SKM-1 (cell line): Measurements from ENCODE around the gene TNFRSF13B.
"Not testable (repeated sequence)": the region's sequence is repeated elsewhere in the genome, so short reads cannot be mapped to it uniquely, and the experiment has no call there.

Source experiments
- DNase-seq: peaks from one replicate; lab custom pipeline; 2025; ENCODE audit not compliant: unreplicated experiment; lab: John Stamatoyannopoulos, UW

Gene TNFRSF13B

DNA sequence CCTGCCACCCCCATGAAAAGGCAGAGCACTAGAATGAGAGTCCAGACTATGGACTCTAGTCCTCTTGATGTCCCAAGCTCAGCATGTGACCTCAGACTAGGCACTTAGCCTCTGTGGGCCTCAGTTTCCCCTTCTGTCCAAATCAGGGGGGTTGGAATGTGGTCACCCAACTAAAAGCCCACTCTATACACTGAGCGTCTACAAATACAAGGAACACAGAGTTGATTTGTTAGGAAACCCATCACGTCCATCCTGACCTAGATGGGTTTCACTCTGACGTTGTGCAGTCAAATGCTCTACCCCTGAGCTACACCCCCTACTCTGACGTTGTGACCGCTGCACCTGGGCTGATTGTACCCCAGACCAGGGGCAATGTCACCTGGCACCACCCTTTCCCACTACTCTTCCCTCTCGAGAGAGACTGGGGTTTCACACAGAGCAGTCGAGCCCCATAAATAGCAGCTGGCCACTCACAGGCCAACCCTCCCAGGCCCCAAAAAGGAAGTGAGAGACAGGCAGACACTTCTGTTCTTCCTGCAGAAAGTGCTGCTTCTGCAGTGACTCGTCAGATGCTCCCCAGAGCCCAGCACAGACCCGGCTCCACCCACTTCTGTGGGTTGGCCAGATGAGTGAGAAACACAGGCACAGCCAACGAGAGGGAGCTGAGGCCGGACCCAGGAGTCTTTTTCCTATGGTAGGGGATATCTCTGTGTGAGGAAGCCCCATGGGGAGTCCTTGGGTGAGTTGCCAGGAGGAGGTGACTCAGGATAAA, 16.1 kb upstream of the TNFRSF13B start:
- DNase-seq: peak; percentile 64

DNA sequence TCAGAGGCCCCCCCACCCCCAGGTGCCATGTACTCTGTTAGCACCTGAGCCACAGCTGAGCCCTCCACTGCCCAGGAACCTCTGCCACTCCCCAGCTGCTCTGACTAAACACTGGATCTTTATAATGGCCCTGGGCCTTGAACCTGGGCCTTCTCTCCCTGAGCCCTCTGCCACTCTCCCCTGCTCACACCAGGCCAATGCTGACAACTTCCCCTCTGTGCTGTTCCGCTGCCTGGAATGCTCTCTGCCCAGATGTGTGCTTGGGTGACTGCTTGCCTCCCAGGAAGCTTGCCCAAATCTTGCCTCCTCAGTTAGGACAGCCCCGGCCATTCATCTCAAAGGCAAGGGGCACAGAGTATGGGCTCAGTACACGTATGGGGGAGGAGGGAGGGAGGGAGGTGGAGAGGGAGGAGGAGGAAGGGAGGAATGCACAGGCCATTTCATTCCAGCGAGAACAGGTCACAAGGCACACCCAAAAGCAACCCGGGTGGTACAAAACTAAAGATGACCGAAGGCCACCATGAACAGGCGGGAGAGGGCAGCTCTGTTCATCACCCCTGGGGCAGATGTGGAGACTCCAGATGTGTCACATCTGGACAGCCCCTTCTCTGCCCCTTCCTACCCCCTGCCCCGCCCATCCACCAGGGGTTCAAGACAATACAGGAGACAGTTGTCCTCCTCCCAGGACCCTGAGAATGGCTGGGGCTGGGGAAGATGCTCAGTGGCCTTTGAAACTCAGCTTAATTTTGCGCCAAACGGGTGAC, 15.3 kb upstream of the TNFRSF13B start:
- DNase-seq: no peak

DNA sequence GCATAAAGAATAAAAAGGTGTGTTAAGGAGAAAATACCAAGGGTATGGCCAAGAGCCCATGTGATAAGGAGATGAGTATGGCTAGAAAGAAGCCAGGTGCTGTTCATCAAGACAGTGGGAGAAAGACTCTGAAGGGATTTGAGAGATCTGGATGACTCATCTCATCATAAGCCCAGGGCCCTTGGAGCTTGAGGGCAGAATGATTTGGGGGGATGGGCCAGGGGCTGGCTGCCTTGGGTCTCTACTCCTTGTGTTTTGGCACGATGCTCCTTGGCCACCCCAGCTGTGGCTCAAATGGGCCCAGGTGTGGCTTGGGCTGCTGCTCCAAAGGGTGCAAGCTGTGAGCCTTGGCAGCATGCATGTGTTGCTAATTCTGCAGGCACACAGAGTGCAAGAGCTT, 14.5 kb upstream of the TNFRSF13B start:
- no peak for DNase-seq

DNA sequence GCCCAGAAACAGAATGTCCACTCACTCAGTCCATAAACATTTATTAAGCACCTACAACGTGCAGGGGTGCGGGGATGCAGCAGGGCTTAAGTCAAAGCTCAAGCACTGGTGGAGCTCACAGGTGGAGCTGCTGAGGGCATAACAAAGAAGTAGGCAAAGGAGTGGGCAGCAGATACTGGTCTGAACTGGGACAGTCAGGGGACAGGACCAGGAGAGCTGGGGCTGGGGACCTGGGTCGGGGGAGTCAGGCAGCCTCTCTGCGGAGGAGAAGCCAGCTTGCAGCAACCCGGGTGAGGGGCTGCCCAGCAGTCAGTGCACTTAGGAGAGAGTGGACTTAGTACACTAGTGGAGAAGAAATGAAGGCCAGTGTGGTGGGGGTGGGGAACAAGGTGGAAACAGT, 10.0 kb upstream of the TNFRSF13B start:
- DNase-seq: no peak

DNA sequence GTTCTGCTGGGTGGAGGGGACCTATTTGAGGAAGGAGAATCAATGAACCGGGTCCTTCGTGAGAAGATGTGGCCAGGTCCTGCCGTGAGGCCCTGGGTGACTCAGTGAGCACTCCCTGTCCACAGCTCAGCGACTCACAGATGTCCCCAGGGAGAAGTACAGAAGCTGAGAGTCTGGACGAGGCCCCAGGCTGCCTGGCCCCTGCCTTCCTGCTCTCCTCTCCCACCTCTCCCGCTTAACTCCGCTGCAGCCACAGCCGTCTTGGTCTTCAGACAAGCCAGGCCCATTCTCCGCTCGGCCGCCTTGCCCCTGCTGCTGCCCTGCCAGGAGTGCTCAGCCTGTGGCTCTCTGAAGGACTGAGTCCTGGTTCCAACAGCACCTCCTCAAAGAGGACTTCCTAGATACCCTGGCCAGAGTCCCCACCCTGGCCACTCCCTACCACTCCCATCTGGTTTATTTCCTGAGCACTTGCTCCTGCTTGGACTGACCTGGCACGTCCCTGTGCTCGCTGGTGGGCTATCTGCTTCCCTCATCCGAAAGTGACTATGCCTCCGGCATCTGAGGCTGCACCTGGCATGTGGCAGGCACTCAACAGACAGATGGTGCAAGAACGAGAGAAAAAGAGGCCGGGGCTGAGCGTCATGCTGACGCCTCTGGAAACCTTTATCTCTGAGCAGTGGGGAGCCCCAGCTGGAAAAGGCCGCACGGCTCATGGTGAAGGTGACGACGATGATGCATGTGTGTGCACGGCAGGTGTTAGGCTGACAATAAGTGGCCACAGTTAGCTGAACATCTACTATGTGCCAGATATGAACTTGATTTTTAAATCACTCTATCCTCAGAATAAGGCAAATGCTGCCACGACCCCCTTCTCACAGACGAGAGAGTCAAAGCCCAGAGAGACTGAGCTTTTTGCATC, 9.2 kb upstream of the TNFRSF13B start:
- no peak for DNase-seq

DNA sequence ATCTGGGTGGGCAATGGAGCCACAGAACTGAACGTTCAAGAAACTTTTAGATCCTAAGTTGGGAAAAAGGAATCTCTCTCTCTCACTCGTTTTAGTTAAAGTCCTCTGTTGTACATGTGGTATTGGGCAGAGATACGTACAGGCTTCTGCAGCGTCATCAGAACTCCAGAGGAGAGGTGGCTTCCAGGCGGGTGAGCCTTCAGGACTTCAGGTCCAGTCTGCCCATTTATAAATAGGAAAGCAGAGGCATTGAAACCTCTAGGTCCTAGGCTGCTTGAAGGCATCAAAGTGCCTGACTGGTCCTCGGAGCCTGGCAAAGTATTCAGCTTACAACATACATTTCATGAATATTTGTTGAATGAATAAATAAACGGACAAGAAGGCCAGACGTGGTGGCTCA, 8.1 kb upstream of the TNFRSF13B start:
- no peak for DNase-seq

DNA sequence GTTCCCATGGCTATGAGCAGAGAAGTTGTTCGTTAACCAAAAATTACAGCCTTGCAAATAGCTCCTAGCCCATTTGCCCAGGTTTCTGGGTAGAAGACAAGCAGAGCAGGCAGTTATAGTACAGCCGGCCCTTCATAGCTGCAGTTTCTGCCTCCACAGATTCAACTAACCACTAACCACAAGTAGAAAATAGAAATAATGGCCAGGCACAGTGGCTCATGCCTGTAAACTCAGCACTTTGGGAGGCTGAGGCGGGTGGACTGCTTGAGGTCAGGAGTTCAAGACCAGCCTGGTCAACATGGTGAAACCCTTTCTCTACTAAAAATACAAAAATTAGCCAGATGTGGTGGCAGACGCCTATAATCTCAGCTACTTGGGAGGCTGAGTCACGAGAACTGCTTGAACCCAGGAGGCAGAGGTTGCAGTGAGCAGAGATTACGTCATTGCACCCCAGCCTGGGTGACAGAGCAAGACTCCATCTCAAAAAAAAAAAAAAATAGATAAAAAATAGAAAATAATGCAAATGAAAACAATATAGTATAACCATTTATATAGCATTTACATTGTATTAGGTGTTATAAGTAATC, 7.4 kb upstream of the TNFRSF13B start:
- not testable (repeated sequence) for DNase-seq

DNA sequence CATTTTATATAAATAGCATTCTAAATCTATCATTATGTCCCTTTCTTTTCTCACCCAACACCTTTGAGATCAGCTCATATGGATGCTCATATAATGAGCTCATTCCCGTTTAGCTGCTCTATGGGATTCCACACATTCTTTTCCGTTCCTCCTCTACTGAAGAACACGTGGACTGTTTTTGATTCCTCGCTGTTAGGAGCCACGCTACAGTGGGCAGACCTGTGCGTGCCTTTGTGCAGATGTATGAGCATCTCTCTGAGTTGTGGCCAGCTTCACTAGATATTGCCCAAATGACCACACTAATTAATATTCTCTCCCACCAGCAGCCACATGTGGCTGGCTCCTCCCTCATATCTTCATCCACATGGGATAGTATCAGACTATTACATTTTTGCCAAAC, 6.0 kb upstream of the TNFRSF13B start:
- DNase-seq: no peak

DNA sequence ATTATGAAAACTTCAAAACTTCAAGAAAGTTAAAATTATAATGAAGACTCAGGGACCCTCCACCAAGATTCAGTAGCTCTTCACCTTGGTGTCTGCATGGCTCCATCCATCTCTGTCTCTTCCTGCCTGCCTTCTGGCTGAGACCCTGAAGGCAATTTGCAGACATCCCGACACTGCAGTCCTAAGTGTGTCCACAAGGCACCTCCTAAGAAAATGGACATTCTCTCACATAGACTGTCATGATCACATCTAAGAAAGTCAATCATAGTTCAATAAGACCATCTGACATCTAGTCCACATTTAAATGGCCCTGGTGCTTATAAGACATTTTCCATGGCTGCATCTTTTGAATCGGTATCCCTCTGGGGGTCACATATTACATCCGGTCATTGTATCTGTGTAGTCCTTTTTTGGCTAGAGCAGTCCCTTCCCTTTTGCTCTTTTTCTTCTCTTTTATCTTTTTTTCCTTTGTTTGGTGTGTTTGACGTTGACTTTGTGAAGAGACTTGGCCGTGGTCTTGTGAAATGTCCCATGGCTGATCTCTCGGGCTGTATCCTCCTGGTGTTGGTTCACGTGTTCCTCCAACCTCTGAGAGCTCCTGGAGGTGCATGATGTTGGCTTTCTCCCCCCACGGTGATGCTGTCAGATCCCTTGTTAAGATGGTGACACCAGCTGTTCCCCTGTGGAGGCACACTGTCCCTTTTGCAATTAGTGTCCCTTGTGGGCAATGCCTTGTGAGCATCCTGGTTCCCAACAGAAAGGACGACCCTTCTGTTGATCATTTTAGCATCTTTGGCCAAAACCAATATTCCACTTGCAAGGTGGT, 5.0 kb upstream of the TNFRSF13B start:
- DNase-seq: no peak

DNA sequence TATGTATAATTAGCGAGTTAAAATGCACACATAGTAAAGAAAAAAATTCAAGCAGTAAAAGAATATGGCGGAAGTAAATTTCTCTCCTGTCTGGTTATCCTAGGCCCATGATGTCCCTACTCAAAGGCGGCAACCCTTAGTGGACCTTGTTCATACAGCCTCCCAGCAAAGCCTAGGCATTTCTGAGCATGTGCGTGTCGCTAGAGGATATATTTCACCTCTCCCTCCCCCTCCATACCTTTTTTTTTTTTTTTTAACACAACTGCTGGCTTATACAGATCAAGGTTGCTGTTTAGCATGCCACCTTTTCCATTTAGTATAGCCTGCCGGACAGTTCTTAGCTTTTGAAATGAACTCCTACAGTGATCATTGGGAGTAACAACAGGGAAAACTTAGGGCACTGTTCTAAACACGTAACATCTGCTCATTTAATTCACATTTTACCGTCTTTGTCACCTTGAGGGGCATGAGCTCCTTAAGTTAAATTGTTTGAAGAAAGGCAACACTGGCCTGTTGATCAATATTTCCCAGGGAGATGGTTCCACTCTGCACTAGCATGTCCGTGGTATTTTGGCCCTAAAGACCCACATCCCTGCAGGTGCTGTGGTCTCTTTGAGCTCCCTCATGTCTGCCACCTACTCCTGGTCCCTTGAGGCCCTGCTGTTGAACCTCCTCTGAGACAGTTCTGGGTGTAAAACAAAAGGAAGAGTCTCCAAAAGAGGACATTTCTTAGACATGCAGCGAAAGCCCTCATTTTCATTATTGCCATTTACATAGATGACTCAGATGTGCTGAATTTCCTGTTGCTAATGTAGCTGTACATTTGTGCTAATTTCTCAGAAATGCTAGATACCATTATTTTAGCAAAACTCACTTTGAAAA, 4.1 kb upstream of the TNFRSF13B start:
- no peak for DNase-seq

DNA sequence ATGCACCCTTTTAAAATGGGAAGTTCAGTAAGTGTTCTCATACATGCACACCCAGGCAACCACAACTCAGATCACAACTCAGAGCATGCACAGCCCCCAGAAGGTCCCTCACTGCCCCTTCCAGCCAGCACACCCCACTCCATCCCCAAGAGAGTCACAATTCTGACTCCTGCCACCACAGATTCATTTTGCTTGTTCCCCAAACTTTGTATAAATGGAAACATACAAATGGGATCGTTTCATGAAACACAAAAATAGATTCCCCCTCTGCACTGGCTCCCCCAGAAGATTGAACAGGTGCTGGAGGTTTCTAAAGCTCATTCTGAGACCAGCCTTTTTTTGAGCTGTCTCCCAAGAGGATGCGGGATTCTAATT, 3.3 kb upstream of the TNFRSF13B start:
- no peak for DNase-seq

DNA sequence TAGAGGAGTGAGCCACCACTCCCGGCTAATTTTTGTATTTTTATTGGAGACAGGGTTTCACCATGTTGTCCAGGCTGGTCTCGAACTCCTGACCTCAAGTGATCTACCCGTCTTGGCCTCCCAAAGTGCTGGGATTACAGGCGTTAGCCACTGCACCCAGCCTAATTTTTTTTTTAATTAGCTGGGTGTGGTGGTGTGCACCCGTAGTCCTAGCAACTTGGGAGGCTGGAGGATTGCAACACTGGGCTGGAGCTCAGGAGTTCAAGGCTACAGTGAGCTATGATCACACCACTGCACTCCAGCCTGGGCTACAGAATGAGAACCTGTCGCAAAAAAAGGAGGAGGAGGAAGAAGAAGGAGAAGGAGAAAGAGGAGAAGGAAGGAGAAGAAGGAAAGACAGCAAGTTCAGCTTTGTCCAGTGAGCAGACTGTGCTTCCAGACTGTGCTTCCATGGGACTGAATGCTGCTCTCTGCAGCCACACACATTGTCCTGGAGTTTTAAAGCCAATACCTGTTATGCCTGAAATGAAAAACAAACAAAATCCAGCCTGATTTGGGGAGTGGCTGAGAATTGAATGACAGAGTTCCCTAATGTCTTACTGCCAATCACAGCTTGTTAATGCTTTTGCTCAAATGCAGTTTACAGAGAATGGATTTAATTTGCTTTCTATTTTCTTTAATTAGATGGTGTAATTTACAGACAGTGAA, 2.8 kb upstream of the TNFRSF13B start:
- DNase-seq: no peak

DNA sequence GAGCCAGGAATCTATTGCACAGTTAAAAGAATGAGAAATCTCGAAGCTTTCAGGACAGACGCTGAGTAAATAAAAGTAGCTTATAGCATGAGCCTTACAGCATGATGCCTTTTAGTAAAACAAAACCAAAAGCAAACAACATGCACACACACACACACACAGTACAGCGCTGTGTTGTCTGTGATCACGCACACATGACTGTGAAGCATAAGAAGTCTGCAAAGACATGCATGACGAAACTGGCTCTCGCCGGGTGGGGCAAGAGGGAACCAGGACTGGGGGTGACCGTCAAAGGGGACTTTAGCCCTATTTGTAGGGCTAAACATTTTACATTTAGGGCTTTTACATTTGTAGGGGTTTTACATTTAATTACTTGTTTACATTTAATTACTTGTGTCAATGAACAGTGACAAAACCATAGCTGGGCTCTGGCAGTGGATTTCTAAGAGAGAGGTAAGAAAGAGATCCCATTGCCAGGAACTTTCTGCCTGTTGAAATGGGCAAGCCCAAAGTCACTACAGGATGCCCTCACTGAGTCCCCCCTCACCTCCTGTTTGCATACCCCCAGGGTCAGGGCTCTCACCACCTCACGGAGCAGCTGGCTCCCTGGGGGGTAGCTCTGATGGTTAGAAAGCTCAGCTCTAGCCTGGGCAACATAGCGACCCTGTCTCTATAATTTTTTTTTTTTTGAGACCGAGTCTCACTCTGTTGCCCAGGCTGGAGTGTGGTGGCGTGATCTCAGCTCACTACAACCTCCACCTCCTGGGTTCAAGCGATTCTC, 2.0 kb upstream of the TNFRSF13B start:
- no peak for DNase-seq

DNA sequence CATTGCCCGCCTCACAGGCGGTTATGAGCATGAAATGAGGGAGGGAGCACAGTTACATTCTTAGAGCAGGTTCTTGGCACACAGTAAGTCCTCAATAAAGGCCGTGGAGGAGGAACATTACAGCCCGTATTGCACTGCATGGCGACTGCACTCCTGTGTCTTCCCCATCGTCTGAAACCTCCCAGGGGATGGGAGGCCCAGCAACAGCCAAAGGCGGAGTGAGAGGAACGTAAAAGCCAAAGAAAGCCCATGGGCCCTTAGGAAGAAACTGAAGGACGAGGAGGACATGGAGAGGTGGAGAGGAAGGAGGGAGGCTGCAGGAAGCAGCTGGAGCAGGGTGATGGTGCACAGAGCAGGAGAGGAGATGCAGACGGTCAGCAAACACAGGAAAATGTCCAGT, 1.1 kb upstream of the TNFRSF13B start:
- not testable (repeated sequence) for DNase-seq

DNA sequence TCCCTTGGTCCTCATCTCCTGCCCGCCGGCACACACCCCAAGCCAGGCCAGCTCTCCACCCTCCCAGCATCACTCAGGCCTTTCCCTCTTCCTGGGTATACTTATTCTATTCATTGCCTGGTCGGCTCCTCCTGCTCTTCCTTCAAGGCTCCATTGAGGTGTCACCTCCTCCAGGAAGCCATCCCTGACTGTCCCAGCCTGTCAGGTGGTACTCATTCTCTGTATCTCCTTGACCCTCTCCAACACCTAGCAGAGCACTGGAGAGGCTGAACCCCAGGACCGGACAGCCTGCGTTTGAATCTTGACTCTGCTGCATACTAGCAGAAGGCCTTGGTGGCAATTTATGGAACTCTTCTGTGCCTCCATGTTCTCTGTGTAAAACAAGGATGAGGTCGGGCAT, 428 bp upstream of the TNFRSF13B start:
- no peak for DNase-seq

DNA sequence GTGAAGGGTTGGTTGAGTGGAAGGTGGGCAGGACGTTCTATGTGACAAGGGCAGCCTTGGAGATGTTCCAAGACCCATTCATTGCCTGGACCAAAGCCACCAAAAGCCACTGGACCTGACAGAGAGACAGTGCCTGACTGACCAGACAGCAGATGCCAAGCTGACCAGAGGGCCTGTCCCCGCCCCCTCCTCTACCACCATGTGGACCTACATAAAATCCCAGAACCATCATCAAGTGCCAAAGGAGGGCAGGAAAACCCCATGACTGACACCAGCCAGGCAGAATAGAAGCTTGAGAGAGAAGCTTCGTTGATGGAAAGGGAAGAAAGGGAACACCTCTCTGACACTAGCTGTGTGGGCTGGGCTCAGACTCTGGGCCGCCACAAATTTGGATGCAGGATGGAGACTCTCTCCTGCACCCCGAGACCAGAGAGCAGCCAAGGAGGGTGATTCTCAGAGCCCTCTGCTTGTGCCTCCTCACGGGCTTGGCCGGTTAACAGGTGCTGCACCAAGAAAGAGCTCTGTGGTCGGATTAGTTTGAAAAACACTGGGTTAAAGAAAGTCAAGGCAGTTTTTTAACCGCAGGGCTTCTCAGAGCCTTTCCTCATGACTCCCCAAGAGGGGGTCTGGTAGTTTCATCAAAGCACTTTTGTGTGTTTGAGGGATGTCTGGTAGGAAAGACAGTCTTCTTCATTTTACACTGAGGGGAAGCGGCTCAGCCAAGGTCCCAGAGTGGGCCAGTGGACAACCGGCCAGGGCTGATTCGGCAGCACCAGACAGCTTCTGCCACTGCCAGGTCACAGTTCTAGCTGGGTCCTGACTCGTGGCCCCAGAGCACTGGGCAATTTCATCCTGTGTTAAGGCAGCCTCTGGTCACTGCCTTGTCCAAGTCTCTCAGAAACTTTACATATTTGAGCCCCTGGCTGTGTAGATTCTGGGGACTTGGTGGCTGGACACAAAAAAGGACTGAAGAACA, 1.7 kb downstream of the TNFRSF13B start:
- no peak for DNase-seq

DNA sequence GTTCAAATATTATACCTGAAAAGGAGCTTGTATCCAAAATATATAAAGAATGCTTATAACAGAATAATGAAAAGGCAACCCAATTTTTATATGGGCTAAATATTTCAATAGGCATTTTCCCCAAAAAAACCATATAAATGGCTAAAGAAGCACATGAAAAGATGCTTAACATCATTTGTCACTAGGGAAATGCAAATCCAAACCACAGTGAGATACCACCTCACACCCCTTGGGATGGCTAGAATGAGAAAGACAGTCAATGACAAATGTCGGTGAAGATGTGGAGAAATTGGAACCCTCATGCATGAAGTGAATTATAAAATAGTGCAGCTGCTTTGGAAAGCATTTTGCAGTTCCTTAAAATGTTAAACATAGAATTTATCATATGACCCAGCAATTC, 3.1 kb downstream of the TNFRSF13B start:
- no peak for DNase-seq
